ENCODE data around the gene WDR59.
"Not testable (repeated sequence)": the region's sequence is repeated elsewhere in the genome, so short reads cannot be mapped to it uniquely, and the experiment has no call there.

DNA sequence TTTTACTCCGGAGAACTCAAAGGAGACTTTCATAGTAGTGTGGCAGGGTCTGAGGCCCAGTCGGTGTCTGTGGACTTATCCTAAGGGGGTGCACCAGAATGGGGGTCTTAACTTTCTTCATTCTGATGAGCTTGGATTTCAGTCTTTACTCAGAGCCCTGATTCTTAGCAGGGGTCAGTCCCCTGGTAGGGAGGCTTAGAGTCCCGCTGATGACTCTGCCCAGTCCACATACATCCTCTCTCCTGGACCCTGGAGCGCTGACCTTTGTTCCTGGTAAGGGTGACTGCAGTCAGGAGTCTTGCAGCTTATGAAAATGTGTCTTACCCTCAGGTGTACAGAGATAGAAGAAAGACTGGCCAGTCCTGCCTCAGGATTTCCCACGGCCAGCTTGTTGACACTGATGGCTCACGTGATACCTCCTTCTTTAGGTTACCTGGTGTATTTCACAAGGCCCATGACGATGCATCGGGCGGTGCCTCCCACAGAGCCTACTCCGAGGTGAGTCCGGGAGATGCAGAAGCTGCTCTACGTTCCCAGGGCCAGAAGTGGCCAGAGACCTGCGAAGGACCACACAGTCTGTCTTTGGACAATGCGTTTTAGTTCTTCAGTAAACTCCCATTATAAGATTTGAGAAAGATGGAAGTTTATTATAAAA is 141.4 kb downstream of the WDR59 start:
- TF ChIP-seq EZH2 (IDR thresholded peaks at IDR 0.05); POLR2AphosphoS5 (IDR thresholded peaks at IDR 0.05; ENCODE audit: borderline replicate concordance, low read depth, low read length): not testable (repeated sequence)

All from SK-N-MC (cell line).